Mesenchymal stem cell (in vitro differentiated cells and primary cell): ENCODE data around the gene GDPD3.

Experiments
- DNase-seq: peaks from one replicate; pipeline ENCODE4 v3.0.0-alpha.2; 2013
- H2AFZ ChIP-seq: one replicate; pipeline ENCODE4 v1.6.1; 2013; ENCODE audit warnings: low read depth, mild to moderate bottlenecking, control low read depth, inconsistent platforms, low read length, moderate library complexity
- H2AK5ac ChIP-seq: 2 replicates; pipeline ENCODE4 v1.6.1; 2013; ENCODE audit warnings: low read length, moderate library complexity, mild to moderate bottlenecking, inconsistent platforms; ENCODE audit not compliant: severe bottlenecking
- H2BK120ac ChIP-seq: one replicate; pipeline ENCODE4 v1.6.1; 2013; ENCODE audit warnings: low read depth, mild to moderate bottlenecking, inconsistent platforms, low read length, moderate library complexity
- H2BK12ac ChIP-seq, 2 experiments: one replicate each; pipeline ENCODE4 v1.6.1; 2013; ENCODE audit warnings: inconsistent platforms in 2 of 2, low read length in 2 of 2, mild to moderate bottlenecking in 2 of 2, moderate library complexity in 2 of 2, control low read depth in 1 of 2
- H2BK15ac ChIP-seq: one replicate; pipeline ENCODE4 v1.6.1; 2013; ENCODE audit warnings: mild to moderate bottlenecking, low read depth, inconsistent platforms; ENCODE audit not compliant: poor library complexity, severe bottlenecking
- H2BK5ac ChIP-seq: 2 replicates; pipeline ENCODE4 v1.6.1; 2013; ENCODE audit warnings: low read depth, mild to moderate bottlenecking, low read length, control low read depth, inconsistent platforms; ENCODE audit not compliant: poor library complexity, severe bottlenecking
- H3K14ac ChIP-seq, 2 experiments: one replicate each; pipeline ENCODE4 v1.6.1; 2013; ENCODE audit warnings: inconsistent platforms in 2 of 2, low read length in 2 of 2, control low read depth in 1 of 2, mild to moderate bottlenecking in 1 of 2, moderate library complexity in 1 of 2
- H3K18ac ChIP-seq, 2 experiments: one replicate each; pipeline ENCODE4 v1.6.1; 2013; ENCODE audit warnings: inconsistent platforms in 2 of 2, low read length in 2 of 2, control low read depth in 1 of 2, low read depth in 1 of 2, mild to moderate bottlenecking in 1 of 2
- H3K23ac ChIP-seq, 2 experiments: one replicate each; pipeline ENCODE4 v1.6.1; 2013; ENCODE audit warnings: inconsistent platforms in 2 of 2, low read length in 2 of 2, mild to moderate bottlenecking in 2 of 2, moderate library complexity in 2 of 2, control low read depth in 1 of 2
- H3K27ac ChIP-seq: 2 replicates; pipeline ENCODE4 v1.5.1; 2013; ENCODE audit warnings: mild to moderate bottlenecking, moderate library complexity, low read length, control low read depth, inconsistent platforms; ENCODE audit not compliant: poor library complexity, severe bottlenecking
- H3K27me3 ChIP-seq, 2 experiments: 2 replicates each; pipeline versions ENCODE4 v1.6.1 to v1.7.0; 2013; ENCODE audit warnings: low read length in 2 of 2, mild to moderate bottlenecking in 2 of 2, moderate library complexity in 2 of 2, control low read depth in 1 of 2, inconsistent platforms in 1 of 2; ENCODE audit not compliant: control insufficient read depth in 1 of 2, insufficient read depth in 1 of 2
- H3K36me3 ChIP-seq, 2 experiments: 2 replicates each; pipeline versions ENCODE4 v1.6.1 to v1.7.0; 2013; ENCODE audit warnings: low read length in 2 of 2, control low read depth in 1 of 2, inconsistent platforms in 1 of 2, low read depth in 1 of 2, mild to moderate bottlenecking in 1 of 2; ENCODE audit not compliant: insufficient read depth in 2 of 2, control insufficient read depth in 1 of 2
- H3K4ac ChIP-seq, 2 experiments: one replicate each; pipeline ENCODE4 v1.6.1; 2013; ENCODE audit warnings: inconsistent platforms in 2 of 2, low read length in 2 of 2, mild to moderate bottlenecking in 2 of 2, moderate library complexity in 2 of 2, control low read depth in 1 of 2, low read depth in 1 of 2
- H3K4me1 ChIP-seq: 2 replicates; pipeline ENCODE4 v1.6.1; 2013; ENCODE audit warnings: low read depth, low read length, control low read depth; ENCODE audit not compliant: control insufficient read depth, insufficient read depth
- H3K4me2 ChIP-seq: 2 replicates; pipeline ENCODE4 v1.6.1; 2013; ENCODE audit warnings: low read length, mild to moderate bottlenecking, inconsistent platforms; ENCODE audit not compliant: poor library complexity, severe bottlenecking
- H3K4me3 ChIP-seq, 2 experiments: 2 replicates each; pipeline versions ENCODE4 v1.5.1 to v1.7.0; 2013; ENCODE audit warnings: low read length in 2 of 2, mild to moderate bottlenecking in 2 of 2, control low read depth in 1 of 2, low read depth in 1 of 2; ENCODE audit not compliant: insufficient read depth in 1 of 2
- H3K79me1 ChIP-seq: replicated peaks from 2 replicates; pipeline ENCODE4 v1.6.1; 2013; ENCODE audit warnings: mild to moderate bottlenecking, control low read depth, low read length, inconsistent platforms; ENCODE audit not compliant: poor library complexity, severe bottlenecking
- H3K9ac ChIP-seq: 2 replicates; pipeline ENCODE4 v1.7.0; 2013; ENCODE audit warnings: mild to moderate bottlenecking, low read length, moderate library complexity
- H3K9me3 ChIP-seq: 2 replicates; pipeline ENCODE4 v1.7.0; 2013; ENCODE audit warnings: mild to moderate bottlenecking, low read length; ENCODE audit not compliant: control insufficient read depth
- H4K8ac ChIP-seq: one replicate; pipeline ENCODE4 v1.6.1; 2013; ENCODE audit warnings: inconsistent platforms, mild to moderate bottlenecking, low read length, moderate library complexity
- H4K91ac ChIP-seq: one replicate; pipeline ENCODE4 v1.6.1; 2013; ENCODE audit warnings: mild to moderate bottlenecking, low read length, inconsistent platforms
- WGBS: methylation state at CpG from one replicate; pipeline ENCODE4 v1.1.7; 2013; ENCODE audit warnings: mixed read lengths; 5-methylcytosine and 5-hydroxymethylcytosine counted together

The GDPD3 gene

GRCh38 chr16:30060346-30060745 is 53.0 kb downstream of the GDPD3 start:
- no peak overlapping the region for H3K23ac ChIP-seq
- no peak overlapping the region for H4K8ac ChIP-seq
- WGBS = 81% methylated on average over 4 of the region's 4 CpGs
- peak; percentile 52 for DNase-seq
- H2AK5ac ChIP-seq = no peak overlapping the region
- no peak overlapping the region for H3K4me2 ChIP-seq
- H3K36me3 ChIP-seq = peaks cover 16 to 25% of the 10 kb centered on the region in 2 experiments
- no peak overlapping the region for H4K91ac ChIP-seq
- H2BK12ac ChIP-seq = no peak overlapping the region
- H2BK15ac ChIP-seq = no peak overlapping the region
- H3K14ac ChIP-seq = no peak overlapping the region
- no peak overlapping the region for H3K27ac ChIP-seq
- H2BK120ac ChIP-seq = no peak overlapping the region
- H3K4me1 ChIP-seq = peaks cover 8% of the 10 kb centered on the region
- H3K9ac ChIP-seq = no peak overlapping the region
- H3K18ac ChIP-seq = no peak overlapping the region
- no peaks in the 10 kb centered on the region for H3K27me3 ChIP-seq
- H3K4ac ChIP-seq = no peak overlapping the region
- H3K79me1 ChIP-seq = peaks cover 3% of the 10 kb centered on the region
- H2BK5ac ChIP-seq = no peak overlapping the region
- no peak overlapping the region for H2AFZ ChIP-seq
- H3K9me3 ChIP-seq = no peaks in the 10 kb centered on the region
- H3K4me3 ChIP-seq = no peak overlapping the region

DNA sequence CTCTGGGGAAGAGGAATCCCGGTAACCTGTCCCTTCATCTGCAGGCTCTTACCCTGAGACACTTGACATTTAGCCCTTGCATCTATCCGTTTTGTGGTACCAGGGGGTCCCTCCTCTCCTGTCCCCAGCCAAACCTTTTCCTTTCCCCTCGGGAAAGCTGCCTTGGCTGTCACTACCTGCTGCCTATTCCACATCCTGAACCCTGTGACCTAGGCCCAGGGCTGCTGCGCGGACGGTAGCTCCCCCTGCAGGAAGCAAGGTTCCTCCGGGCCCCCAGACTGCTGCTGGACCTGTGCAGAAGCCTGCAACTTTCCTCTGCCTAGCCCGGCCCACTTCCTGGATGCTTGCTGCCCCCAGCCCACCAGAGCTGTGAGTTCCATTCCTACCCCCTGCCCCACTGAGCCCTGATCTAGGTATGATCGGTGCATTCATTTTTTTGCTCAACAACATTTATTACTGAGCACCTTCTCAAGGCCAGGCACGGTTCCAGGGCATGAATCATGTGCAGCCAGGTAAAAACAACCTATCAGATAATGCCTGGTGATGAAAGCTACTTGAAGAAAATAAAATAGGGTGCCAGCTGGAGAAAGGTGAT is 58.3 kb downstream of the GDPD3 start:
- no peak overlapping the region for H3K23ac ChIP-seq
- H4K91ac ChIP-seq = no peak overlapping the region
- no peak overlapping the region for H2BK120ac ChIP-seq
- peak overlapping the region; percentile 43 for H4K8ac ChIP-seq
- H3K79me1 ChIP-seq = peaks cover 12% of the 10 kb centered on the region
- H2AFZ ChIP-seq = no peak overlapping the region
- no peak overlapping the region for H3K27ac ChIP-seq
- H3K9me3 ChIP-seq = no peaks in the 10 kb centered on the region
- H3K9ac ChIP-seq = peak overlapping the region; percentile 35
- peaks cover 13 to 19% of the 10 kb centered on the region in 2 experiments for H3K36me3 ChIP-seq
- peak; percentile 33 for DNase-seq
- no peak overlapping the region for H2BK15ac ChIP-seq
- no peak overlapping the region for H2AK5ac ChIP-seq
- H3K4me3 ChIP-seq = no peak overlapping the region
- H2BK5ac ChIP-seq = no peak overlapping the region
- whole genome bisulfite sequencing = 37% methylated on average over 10 of the region's 10 CpGs
- no peaks in the 10 kb centered on the region for H3K27me3 ChIP-seq
- peaks cover 10% of the 10 kb centered on the region for H3K4me1 ChIP-seq
- H3K14ac ChIP-seq = no peak overlapping the region
- H3K18ac ChIP-seq = no peak overlapping the region
- no peak overlapping the region for H3K4ac ChIP-seq
- no peak overlapping the region for H3K4me2 ChIP-seq
- H2BK12ac ChIP-seq = peak overlapping the region in 1 of 2 experiments; percentile 60
